ENCODE measurements around the gene KISS1.

The KISS1 gene

DNA sequence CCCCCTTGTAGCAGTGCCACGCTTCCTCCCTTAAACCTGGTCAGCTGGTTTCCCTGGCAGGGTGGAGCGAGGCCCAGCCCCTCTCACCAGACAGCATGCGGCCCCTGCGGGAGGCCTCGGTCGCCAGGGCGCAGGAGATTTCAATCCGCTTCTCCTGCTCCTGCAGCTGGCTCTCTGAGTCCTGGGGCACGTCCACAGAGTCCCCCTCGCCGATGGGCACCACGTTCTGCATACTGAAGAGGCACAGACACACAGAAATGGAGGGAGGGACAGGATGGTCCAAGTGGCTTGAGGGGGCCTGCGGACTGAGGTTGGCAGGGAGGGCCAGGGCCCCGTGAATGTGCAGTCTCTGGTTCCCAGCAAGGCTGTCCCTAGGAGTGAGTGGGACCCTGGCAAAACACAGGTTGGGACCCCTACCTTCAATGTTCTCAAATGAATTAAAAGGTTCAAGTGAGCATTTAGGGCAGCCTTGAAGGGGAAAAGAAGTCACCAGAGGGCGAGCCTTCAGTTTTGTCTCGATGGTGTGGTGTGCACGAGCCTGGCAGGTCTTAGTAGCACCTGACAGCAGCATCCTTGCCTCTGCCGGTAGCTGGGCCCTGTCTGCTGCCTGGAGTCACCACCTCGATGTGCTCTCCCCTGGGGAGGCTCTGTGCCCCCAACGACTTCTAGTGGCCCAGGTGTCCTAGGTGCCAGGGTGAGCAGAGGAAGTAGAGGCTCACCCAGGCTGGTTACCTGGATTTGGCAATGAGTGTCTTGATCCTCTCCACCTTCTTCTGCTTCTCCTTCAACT is 31.9 kb upstream of the KISS1 start:
- TF ChIP-seq, protein P1, sequence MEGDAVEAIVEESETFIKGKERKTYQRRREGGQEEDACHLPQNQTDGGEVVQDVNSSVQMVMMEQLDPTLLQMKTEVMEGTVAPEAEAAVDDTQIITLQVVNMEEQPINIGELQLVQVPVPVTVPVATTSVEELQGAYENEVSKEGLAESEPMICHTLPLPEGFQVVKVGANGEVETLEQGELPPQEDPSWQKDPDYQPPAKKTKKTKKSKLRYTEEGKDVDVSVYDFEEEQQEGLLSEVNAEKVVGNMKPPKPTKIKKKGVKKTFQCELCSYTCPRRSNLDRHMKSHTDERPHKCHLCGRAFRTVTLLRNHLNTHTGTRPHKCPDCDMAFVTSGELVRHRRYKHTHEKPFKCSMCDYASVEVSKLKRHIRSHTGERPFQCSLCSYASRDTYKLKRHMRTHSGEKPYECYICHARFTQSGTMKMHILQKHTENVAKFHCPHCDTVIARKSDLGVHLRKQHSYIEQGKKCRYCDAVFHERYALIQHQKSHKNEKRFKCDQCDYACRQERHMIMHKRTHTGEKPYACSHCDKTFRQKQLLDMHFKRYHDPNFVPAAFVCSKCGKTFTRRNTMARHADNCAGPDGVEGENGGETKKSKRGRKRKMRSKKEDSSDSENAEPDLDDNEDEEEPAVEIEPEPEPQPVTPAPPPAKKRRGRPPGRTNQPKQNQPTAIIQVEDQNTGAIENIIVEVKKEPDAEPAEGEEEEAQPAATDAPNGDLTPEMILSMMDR (IDR thresholded peaks at IDR 0.05): no peak

DNA sequence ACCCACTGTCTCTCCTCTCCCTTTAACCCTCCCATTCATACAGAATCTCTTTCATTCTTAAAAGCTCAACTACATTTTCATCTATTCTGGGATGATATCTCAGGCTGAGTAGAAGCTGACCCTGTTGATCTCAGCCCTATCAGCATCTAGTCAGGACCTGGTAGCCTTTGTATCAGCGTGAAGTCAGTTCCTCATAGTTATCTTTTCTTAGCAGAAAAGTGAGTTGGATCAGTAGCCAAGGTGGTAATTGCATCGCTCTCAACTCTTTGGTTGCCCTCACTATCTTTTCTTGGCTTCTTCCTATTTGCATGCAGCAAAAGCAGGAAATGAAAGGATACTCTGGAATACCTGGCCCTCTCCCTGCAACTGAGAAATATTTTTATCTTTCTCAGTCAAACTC is 31.1 kb upstream of the KISS1 start:
- TF ChIP-seq, protein P1 (IDR thresholded peaks at IDR 0.05): no peak

DNA sequence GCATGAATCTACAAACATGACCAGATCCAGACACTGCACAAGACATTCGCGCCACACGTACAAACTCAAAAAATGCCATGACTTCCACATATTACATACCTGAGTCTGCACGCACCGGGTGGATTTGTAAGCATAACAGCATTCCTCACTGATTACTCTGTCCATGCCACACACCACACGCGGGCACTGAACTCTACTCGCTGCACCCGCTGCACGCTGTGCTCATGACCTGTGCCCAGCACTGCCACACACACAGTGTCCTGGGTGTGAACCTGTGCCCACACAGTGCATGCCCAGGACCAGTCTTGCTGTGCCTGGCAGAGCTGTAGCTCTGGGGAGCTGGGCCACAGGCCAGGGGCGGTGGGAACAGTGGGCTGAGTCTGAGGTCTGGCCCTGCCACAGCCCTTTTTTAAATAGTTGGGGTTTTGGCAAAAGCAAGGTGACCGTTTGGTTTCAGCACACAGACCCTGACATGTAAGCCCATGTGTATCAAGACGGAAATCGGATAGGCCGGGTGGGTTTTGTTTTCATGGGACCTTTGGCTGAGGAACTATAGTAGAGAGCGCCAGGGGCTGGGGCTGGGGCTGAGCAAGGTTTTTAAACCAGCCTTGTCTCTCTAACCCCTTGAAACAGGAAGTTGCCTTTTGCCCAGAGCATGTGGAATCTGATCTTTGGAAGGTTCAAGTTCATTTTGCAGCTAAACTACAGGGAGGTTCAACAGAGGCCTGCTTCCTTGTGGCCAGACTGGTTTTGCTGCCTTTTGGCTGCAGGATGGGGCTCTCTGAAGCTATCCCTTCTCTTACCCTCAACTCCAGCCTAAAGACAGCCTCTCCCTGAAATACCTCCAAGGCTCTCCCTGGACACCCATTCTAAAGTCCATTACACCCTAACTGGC is 29.8 kb upstream of the KISS1 start:
- TF ChIP-seq, protein P1 (IDR thresholded peaks at IDR 0.05): no peak

DNA sequence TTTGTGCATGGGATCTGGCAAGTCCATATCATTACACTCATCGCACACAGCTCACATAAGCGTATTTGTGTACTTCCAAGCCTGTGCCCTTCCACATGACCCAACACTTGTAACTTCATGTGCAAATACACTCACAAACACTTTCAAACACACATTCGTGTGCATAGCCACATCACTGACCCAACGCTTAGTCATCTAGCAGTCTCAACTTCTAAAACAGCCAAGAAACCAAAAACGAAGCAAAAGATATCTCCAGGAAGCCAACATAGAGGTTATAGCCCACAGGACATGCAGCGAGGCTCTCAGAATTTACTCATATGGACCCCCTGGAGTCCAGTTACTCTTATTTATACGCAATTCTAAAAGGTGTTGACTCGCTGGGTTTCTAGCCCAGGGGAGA is 28.4 kb upstream of the KISS1 start:
- TF ChIP-seq, protein P1 (IDR thresholded peaks at IDR 0.05): no peak

DNA sequence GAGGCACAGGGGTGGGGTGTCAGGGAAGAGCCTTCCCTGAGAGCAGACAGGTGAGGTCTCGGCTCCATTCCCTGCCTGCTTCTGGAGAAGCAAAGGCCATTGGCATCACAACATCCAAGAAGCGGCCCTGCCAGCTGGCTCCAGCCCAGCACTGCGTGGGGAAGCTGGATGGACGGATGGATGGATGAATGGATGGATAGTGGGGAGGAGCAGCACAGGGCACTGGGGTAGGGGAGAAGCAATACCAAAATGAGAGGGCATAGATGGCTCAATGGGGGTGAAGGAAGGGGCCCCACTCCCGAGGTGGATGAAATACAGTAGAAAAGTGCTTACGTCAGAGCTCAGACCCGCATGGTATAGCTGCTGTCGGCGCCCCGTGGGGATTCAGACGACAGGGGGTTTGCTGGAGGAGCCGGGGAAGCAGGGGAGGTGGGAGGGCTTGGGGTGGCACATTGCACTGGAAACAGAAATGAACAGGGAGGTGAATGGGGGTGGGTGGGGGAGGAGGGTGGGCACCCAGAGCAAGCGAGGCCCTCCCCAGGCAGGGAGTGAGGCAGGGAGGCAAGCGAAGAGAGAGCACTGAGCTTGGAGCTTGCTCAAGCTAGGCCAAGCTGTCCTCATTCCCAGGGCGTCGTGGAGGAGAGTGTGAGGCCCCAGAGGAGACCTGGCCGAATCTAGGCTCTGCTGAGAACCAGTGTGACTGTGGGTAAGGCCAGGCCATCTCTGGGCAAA is 27.0 kb upstream of the KISS1 start:
- TF ChIP-seq, protein P1 (IDR thresholded peaks at IDR 0.05): no peak

DNA sequence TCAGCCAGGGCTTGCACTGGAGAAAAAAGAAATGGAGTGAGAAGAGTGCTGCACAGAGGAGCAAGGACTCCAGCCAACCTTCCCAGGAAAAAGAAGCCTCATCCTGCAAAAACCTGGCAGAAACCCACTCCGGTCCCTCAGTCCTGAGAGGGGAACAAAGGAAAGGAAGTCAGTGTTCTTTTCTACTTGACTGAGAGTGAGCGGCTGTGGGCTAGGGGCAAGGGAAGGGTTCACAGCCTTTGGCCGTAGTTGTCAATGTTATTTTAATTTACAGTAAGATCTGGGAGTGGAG is 26.4 kb upstream of the KISS1 start:
- TF ChIP-seq, protein P1 (IDR thresholded peaks at IDR 0.05): no peak

DNA sequence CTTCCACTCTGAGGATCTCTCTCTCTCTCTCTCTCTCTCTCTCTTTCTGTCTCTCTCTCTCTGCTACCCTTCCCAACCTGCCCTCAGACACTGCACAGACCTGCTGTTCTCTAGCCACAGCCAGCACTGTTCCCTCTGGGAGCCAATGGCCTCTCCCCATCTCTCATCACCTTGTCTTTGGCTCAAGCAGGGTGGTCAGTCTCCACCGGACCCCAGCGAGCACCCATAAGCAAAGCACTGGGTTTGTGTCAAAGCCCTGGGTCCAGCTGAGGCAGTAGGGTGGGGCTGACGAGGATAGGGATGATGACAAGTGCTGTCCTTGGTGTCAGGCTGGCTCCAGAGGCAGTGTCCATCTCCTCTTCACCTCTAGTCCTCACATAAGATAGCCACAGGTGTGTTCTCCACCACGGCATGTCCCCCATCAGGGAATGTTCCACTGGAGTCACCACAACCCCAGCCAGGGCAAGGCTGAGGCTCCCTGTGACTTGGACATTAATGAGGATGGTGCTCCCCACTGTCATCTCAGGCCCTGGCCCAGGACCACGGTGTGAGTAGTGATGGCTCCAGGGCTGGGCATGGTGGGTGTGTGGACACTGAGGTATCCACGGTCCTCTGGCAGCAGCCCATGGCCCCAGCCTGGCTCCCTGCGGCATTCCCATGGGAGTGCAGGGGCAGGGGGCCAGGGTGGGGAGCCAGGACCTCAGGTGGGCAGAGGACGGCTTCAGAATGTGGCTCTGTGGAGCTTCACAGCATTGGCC is 25.9 kb upstream of the KISS1 start:
- TF ChIP-seq, protein P1 (IDR thresholded peaks at IDR 0.05): no peak
